Measurements from ENCODE around the gene ABCA5. TPM values are rescaled to one million over a fixed set of nuclear protein-coding genes. Genes with fewer than 3 reads are reported as not detected.

The ABCA5 gene
- total and polyA plus RNA-seq, 9 of the 15 experiments (the other 6 are each of a cell fraction or from before 2014, with no cell fraction given), result 0.74 to 2.3 (median 1.4) TPM

GRCh38 chr17:69346766-69347165 lies 19.8 kb upstream of the ABCA5 start:
- WGBS (ENCODE audit: insufficient coverage, low coverage, missing lambda C conversion rate), result 0% methylated on average over 6 of the region's 7 CpGs
- Histone ChIP-seq H3K4me1 (replicated peaks in 1 of 2; ENCODE audit: control insufficient read depth in 2 of 2, insufficient read depth in 2 of 2, low read length in 2 of 2) (no peaks in the 10 kb centered on the region), H3K27me3 (ENCODE audit: control insufficient read depth in 2 of 2, insufficient read depth in 2 of 2, low read length in 2 of 2) (peaks cover 0 to 6% of the 10 kb centered on the region in 2 experiments; a peak in 2 of 5 replicates), H3K27ac (ENCODE audit: extremely low read depth, low read depth, low read length) (no peak overlapping the region), H3K9me1 (ENCODE audit: control insufficient read depth, insufficient read depth, low read length) (no peaks in the 10 kb centered on the region), H3K9ac (ENCODE audit: insufficient read depth in 1 of 2, low read depth in 2 of 2, low read length in 2 of 2) (no peak overlapping the region), H3K9me3 (replicated peaks; ENCODE audit: control insufficient read depth, insufficient read depth, low read depth, low read length) (no peaks in the 10 kb centered on the region), H3K79me2 (ENCODE audit: control insufficient read depth, insufficient read depth, low read length) (no peaks in the 10 kb centered on the region), H2AFZ (ENCODE audit: low read depth, low read length) (no peak overlapping the region), H3K36me3 (ENCODE audit: control insufficient read depth, insufficient read depth, low read length) (no peaks in the 10 kb centered on the region), H3K4me3 (no peak overlapping the region), H4K20me1 (replicated peaks; ENCODE audit: control insufficient read depth, insufficient read depth, low read length) (no peaks in the 10 kb centered on the region), H3K4me2 (ENCODE audit: insufficient read depth, low read length) (no peak overlapping the region)
- DNase-seq (ENCODE audit: extremely low read depth in 1 of 4, low spot score in 3 of 4), result no peak
- BruUV-seq (replicated peaks), result no TSS peak
- intact Hi-C loops (cut with micrococcal nuclease) (no loop called here), in situ Hi-C loops (cut with MboI) (no loop called here)
- TF ChIP-seq ZNF384 (IDR thresholded peaks at IDR 0.05; ENCODE audit: low read depth, low read length), result no peak
- no peak for TF ChIP-seq ZFX (CRISPR knock-in tag; IDR thresholded peaks at IDR 0.05)
- no peak for TF ChIP-seq ZNF668 (CRISPR knock-in tag; IDR thresholded peaks at IDR 0.05)
- no peak for TF ChIP-seq SFPQ (IDR thresholded peaks at IDR 0.05; ENCODE audit: low read depth, low read length)
- no peak for TF ChIP-seq DLX4 (CRISPR knock-in tag; IDR thresholded peaks at IDR 0.05)
- no peak for TF ChIP-seq ZNF175 (CRISPR knock-in tag; IDR thresholded peaks at IDR 0.05; ENCODE audit: low read depth)
- ChIA-PET CTCF (ENCODE audit: low intra/inter-chr PET ratio) (no interaction called here), POLR2A (no interaction called here)
- no peak for ATAC-seq
- FAIRE-seq, result no peak
